ENCODE measurements around the gene ADGRL3. TPM values are rescaled to one million over a fixed set of nuclear protein-coding genes. Genes with fewer than 3 reads are reported as not detected.
"Not testable (repeated sequence)": the region's sequence is repeated elsewhere in the genome, so short reads cannot be mapped to it uniquely, and the experiment has no call there.

Gene ADGRL3
- total and polyA plus RNA-seq, 2 donors, result 3.1 to 70.1 TPM

GRCh38 chr4:61628282-61628681, 428.2 kb downstream of the ADGRL3 start:
- Histone ChIP-seq H3K27ac (ENCODE audit: low read depth) (no peak overlapping the region), H3K4me1 (ENCODE audit: insufficient read depth) (no peaks in the 10 kb centered on the region), H3K4me3 (ENCODE audit: low read depth, low read length) (no peak overlapping the region), H3K36me3 (ENCODE audit: insufficient read depth) (no peaks in the 10 kb centered on the region)
- WGBS, result 91% methylated on average over 1 of the region's 1 CpG
- DNase-seq (ENCODE audit: extremely low spot score), result no peak

- 96% methylated on average over 1 of the region's 1 CpG for WGBS
- DNase-seq (ENCODE audit: extremely low spot score), result no peak
- Histone ChIP-seq H3K27ac (ENCODE audit: low read depth) (no peak overlapping the region), H3K4me1 (ENCODE audit: insufficient read depth) (no peaks in the 10 kb centered on the region), H3K4me3 (ENCODE audit: low read depth, low read length) (no peak overlapping the region), H3K36me3 (ENCODE audit: insufficient read depth) (no peaks in the 10 kb centered on the region)
Observed at GRCh38 chr4:61628727-61629126, 428.6 kb downstream of the ADGRL3 start.

- Histone ChIP-seq H3K4me3 (ENCODE audit: low read depth, low read length) (no peak overlapping the region), H3K27ac (ENCODE audit: low read depth) (no peak overlapping the region), H3K36me3 (ENCODE audit: insufficient read depth) (no peaks in the 10 kb centered on the region), H3K4me1 (ENCODE audit: insufficient read depth) (no peaks in the 10 kb centered on the region)
- WGBS, result 51% methylated on average over 2 of the region's 2 CpGs
- no peak for DNase-seq (ENCODE audit: extremely low spot score)
Observed at GRCh38 chr4:61630548-61630947, 430.4 kb downstream of the ADGRL3 start.

GRCh38 chr4:61638591-61638990, 438.5 kb downstream of the ADGRL3 start:
- Histone ChIP-seq H3K4me3 (ENCODE audit: low read depth, low read length) (no peak overlapping the region), H3K27ac (ENCODE audit: low read depth) (no peak overlapping the region), H3K36me3 (ENCODE audit: insufficient read depth) (no peaks in the 10 kb centered on the region), H3K4me1 (ENCODE audit: insufficient read depth) (no peaks in the 10 kb centered on the region)
- no peak for DNase-seq (ENCODE audit: extremely low spot score)
- 56% methylated on average over 1 of the region's 1 CpG for WGBS

- not testable (repeated sequence) for DNase-seq (ENCODE audit: extremely low spot score); H3K4me3 ChIP-seq (ENCODE audit: low read depth, low read length); H3K36me3 ChIP-seq (ENCODE audit: insufficient read depth); H3K27ac ChIP-seq (ENCODE audit: low read depth); H3K4me1 ChIP-seq (ENCODE audit: insufficient read depth)
- 87% methylated on average over 26 of the region's 26 CpGs for WGBS
Observed at GRCh38 chr4:61646746-61647350, 446.7 kb downstream of the ADGRL3 start.

GRCh38 chr4:61648264-61648663, 448.1 kb downstream of the ADGRL3 start:
- no peak for DNase-seq (ENCODE audit: extremely low spot score)
- Histone ChIP-seq H3K4me3 (ENCODE audit: low read depth, low read length) (no peak overlapping the region), H3K36me3 (ENCODE audit: insufficient read depth) (no peaks in the 10 kb centered on the region), H3K27ac (ENCODE audit: low read depth) (no peak overlapping the region), H3K4me1 (ENCODE audit: insufficient read depth) (no peaks in the 10 kb centered on the region)
- 76% methylated on average over 1 of the region's 1 CpG for WGBS

- Histone ChIP-seq H3K4me3 (ENCODE audit: low read depth, low read length) (no peak overlapping the region), H3K4me1 (ENCODE audit: insufficient read depth) (no peaks in the 10 kb centered on the region), H3K36me3 (ENCODE audit: insufficient read depth) (no peaks in the 10 kb centered on the region), H3K27ac (ENCODE audit: low read depth) (no peak overlapping the region)
- DNase-seq (ENCODE audit: extremely low spot score), result no peak
- WGBS, result 46% methylated on average over 2 of the region's 2 CpGs
Observed at GRCh38 chr4:61657016-61657415, 456.9 kb downstream of the ADGRL3 start.

GRCh38 chr4:61661960-61662359, 461.8 kb downstream of the ADGRL3 start:
- DNase-seq (ENCODE audit: extremely low spot score), result no peak
- Histone ChIP-seq H3K27ac (ENCODE audit: low read depth) (no peak overlapping the region), H3K36me3 (ENCODE audit: insufficient read depth) (no peaks in the 10 kb centered on the region), H3K4me3 (ENCODE audit: low read depth, low read length) (no peak overlapping the region), H3K4me1 (ENCODE audit: insufficient read depth) (no peaks in the 10 kb centered on the region)
- 94% methylated on average over 7 of the region's 7 CpGs for WGBS

GRCh38 chr4:61662362-61662761, 462.2 kb downstream of the ADGRL3 start:
- no peaks in the 10 kb centered on the region for H3K4me1 ChIP-seq (ENCODE audit: insufficient read depth)
- no peak for DNase-seq (ENCODE audit: extremely low spot score)
- H3K4me3 ChIP-seq (ENCODE audit: low read depth, low read length), result no peak overlapping the region
- no peak overlapping the region for H3K27ac ChIP-seq (ENCODE audit: low read depth)
- no peaks in the 10 kb centered on the region for H3K36me3 ChIP-seq (ENCODE audit: insufficient read depth)
- 98% methylated on average over 5 of the region's 5 CpGs for WGBS

GRCh38 chr4:61663310-61663709, 463.2 kb downstream of the ADGRL3 start:
- H3K27ac ChIP-seq (ENCODE audit: low read depth), result no peak overlapping the region
- H3K4me1 ChIP-seq (ENCODE audit: insufficient read depth), result no peaks in the 10 kb centered on the region
- no peak overlapping the region for H3K4me3 ChIP-seq (ENCODE audit: low read depth, low read length)
- no peaks in the 10 kb centered on the region for H3K36me3 ChIP-seq (ENCODE audit: insufficient read depth)
- 95% methylated on average over 8 of the region's 8 CpGs for WGBS
- DNase-seq (ENCODE audit: extremely low spot score), result no peak

- H3K4me1 ChIP-seq (ENCODE audit: insufficient read depth), result no peaks in the 10 kb centered on the region
- no peak overlapping the region for H3K27ac ChIP-seq (ENCODE audit: low read depth)
- DNase-seq (ENCODE audit: extremely low spot score), result no peak
- no peak overlapping the region for H3K4me3 ChIP-seq (ENCODE audit: low read depth, low read length)
- no peaks in the 10 kb centered on the region for H3K36me3 ChIP-seq (ENCODE audit: insufficient read depth)
Observed at GRCh38 chr4:61665649-61666048, 465.5 kb downstream of the ADGRL3 start.

GRCh38 chr4:61666244-61666643, 466.1 kb downstream of the ADGRL3 start:
- Histone ChIP-seq H3K27ac (ENCODE audit: low read depth) (no peak overlapping the region), H3K36me3 (ENCODE audit: insufficient read depth) (no peaks in the 10 kb centered on the region), H3K4me1 (ENCODE audit: insufficient read depth) (no peaks in the 10 kb centered on the region), H3K4me3 (ENCODE audit: low read depth, low read length) (no peak overlapping the region)
- 92% methylated on average over 1 of the region's 1 CpG for WGBS
- DNase-seq (ENCODE audit: extremely low spot score), result no peak

GRCh38 chr4:61671599-61671998, 471.5 kb downstream of the ADGRL3 start:
- 83% methylated on average over 1 of the region's 1 CpG for WGBS
- DNase-seq (ENCODE audit: extremely low spot score), result no peak
- Histone ChIP-seq H3K36me3 (ENCODE audit: insufficient read depth) (no peaks in the 10 kb centered on the region), H3K4me1 (ENCODE audit: insufficient read depth) (no peaks in the 10 kb centered on the region), H3K4me3 (ENCODE audit: low read depth, low read length) (no peak overlapping the region), H3K27ac (ENCODE audit: low read depth) (no peak overlapping the region)

GRCh38 chr4:61675464-61675863, 475.3 kb downstream of the ADGRL3 start:
- Histone ChIP-seq H3K27ac (ENCODE audit: low read depth) (no peak overlapping the region), H3K4me1 (ENCODE audit: insufficient read depth) (no peaks in the 10 kb centered on the region), H3K4me3 (ENCODE audit: low read depth, low read length) (no peak overlapping the region), H3K36me3 (ENCODE audit: insufficient read depth) (no peaks in the 10 kb centered on the region)
- no peak for DNase-seq (ENCODE audit: extremely low spot score)
- WGBS, result 95% methylated on average over 2 of the region's 2 CpGs

GRCh38 chr4:61678297-61678696, 478.2 kb downstream of the ADGRL3 start:
- DNase-seq (ENCODE audit: extremely low spot score), result no peak
- WGBS, result 92% methylated on average over 1 of the region's 1 CpG
- no peak overlapping the region for H3K27ac ChIP-seq (ENCODE audit: low read depth)
- H3K36me3 ChIP-seq (ENCODE audit: insufficient read depth), result no peaks in the 10 kb centered on the region
- H3K4me1 ChIP-seq (ENCODE audit: insufficient read depth), result no peaks in the 10 kb centered on the region
- no peak overlapping the region for H3K4me3 ChIP-seq (ENCODE audit: low read depth, low read length)

Measured in urinary bladder (tissue), 4 donors.